Liver (tissue), 9 donors: ENCODE results near the gene COX7C. TPM values are rescaled to one million over a fixed set of nuclear protein-coding genes. Genes with fewer than 3 reads are reported as not detected.

ENCODE experiments used
- DNase-seq: peaks from one replicate; pipeline ENCODE4 v3.0.0-alpha.2; 2017; ENCODE audit warnings: low spot score
- H3K27ac ChIP-seq, 2 donors: one replicate each; pipeline ENCODE4 v1.7.0; 2013; ENCODE audit warnings: inconsistent platforms in 2 of 2, low read length in 2 of 2, control low read depth in 1 of 2, low read depth in 1 of 2, mild to moderate bottlenecking in 1 of 2
- H3K27me3 ChIP-seq, 4 donors: one replicate each; pipeline versions ENCODE4 v1.6.1 to v1.7.0; 2013; ENCODE audit warnings: low read length in 3 of 4, inconsistent platforms in 1 of 4, mild to moderate bottlenecking in 1 of 4, moderate library complexity in 1 of 4; ENCODE audit not compliant: control insufficient read depth in 4 of 4, insufficient read depth in 4 of 4
- H3K36me3 ChIP-seq, 4 donors: one replicate each; pipeline versions ENCODE4 v1.6.1 to v1.7.0; 2013; ENCODE audit warnings: low read length in 3 of 4, mild to moderate bottlenecking in 3 of 4, low read depth in 1 of 4, moderate library complexity in 1 of 4; ENCODE audit not compliant: control insufficient read depth in 4 of 4, insufficient read depth in 3 of 4
- H3K4me1 ChIP-seq, 4 donors: one replicate each; pipeline versions ENCODE4 v1.6.1 to v1.7.0; 2013; ENCODE audit warnings: low read length in 3 of 4, mild to moderate bottlenecking in 3 of 4, moderate library complexity in 1 of 4; ENCODE audit not compliant: control insufficient read depth in 4 of 4, insufficient read depth in 4 of 4
- H3K4me3 ChIP-seq, 3 donors: one replicate each; pipeline versions ENCODE4 v1.6.1 to v1.7.0; 2013; ENCODE audit warnings: low read length in 3 of 3, control low read depth in 1 of 3, low read depth in 1 of 3, mild to moderate bottlenecking in 1 of 3
- H3K9ac ChIP-seq, 2 donors: one replicate each; pipeline ENCODE4 v1.7.0; 2013; ENCODE audit warnings: low read length in 2 of 2, mild to moderate bottlenecking in 2 of 2, moderate library complexity in 2 of 2, control low read depth in 1 of 2, low read depth in 1 of 2
- H3K9me3 ChIP-seq, 4 donors: one replicate each; pipeline versions ENCODE4 v1.6.1 to v1.7.0; 2013; ENCODE audit warnings: low read length in 3 of 4; ENCODE audit not compliant: control insufficient read depth in 4 of 4
- EGR1 ChIP-seq, 2 donors: IDR thresholded peaks; 2 replicates each; pipeline ENCODE4 v1.6.1; 2016 to 2018; ENCODE audit warnings: antibody characterized with exemption in 2 of 2, low read depth in 2 of 2
- FOXA1 ChIP-seq: IDR thresholded peaks from 2 replicates; pipeline ENCODE4 v1.6.1; 2016; ENCODE audit warnings: antibody characterized with exemption
- FOXA2 ChIP-seq: IDR thresholded peaks from 2 replicates; pipeline ENCODE4 v1.6.1; 2016; ENCODE audit warnings: antibody characterized with exemption
- GABPA ChIP-seq, 2 donors: IDR thresholded peaks in 1 of 2; conservative IDR thresholded peaks in 1 of 2; 2 replicates each; pipeline ENCODE4 v1.6.1; 2016; ENCODE audit warnings: antibody characterized with exemption in 2 of 2, mild to moderate bottlenecking in 1 of 2, moderate library complexity in 1 of 2
- HNF4A ChIP-seq, 2 donors: conservative IDR thresholded peaks; 2 replicates each; pipeline ENCODE4 v1.6.1; 2016; ENCODE audit warnings: antibody characterized with exemption in 2 of 2, mild to moderate bottlenecking in 2 of 2
- HNF4G ChIP-seq: IDR thresholded peaks from 2 replicates; pipeline ENCODE4 v1.6.1; 2016; ENCODE audit warnings: antibody characterized with exemption
- JUND ChIP-seq, 2 donors: IDR thresholded peaks; 2 replicates each; pipeline ENCODE4 v1.6.1; 2016; ENCODE audit warnings: antibody characterized with exemption in 2 of 2
- MAX ChIP-seq: IDR thresholded peaks from 2 replicates; pipeline ENCODE4 v1.6.1; 2016; ENCODE audit warnings: antibody characterized with exemption
- NR2F2 ChIP-seq: IDR thresholded peaks from 2 replicates; pipeline ENCODE4 v1.6.1; 2016; ENCODE audit warnings: antibody characterized with exemption
- RAD21 ChIP-seq, 2 donors: IDR thresholded peaks; 2 replicates each; pipeline ENCODE4 v1.6.1; 2016; ENCODE audit warnings: antibody characterized with exemption in 2 of 2, mild to moderate bottlenecking in 2 of 2
- RXRA ChIP-seq, 2 donors: IDR thresholded peaks; 2 replicates each; pipeline ENCODE4 v1.6.1; 2017 to 2018; ENCODE audit warnings: antibody characterized with exemption in 2 of 2, mild to moderate bottlenecking in 1 of 2
- SP1 ChIP-seq: IDR thresholded peaks from 2 replicates; pipeline ENCODE4 v1.6.1; 2018; ENCODE audit warnings: antibody characterized with exemption, mild to moderate bottlenecking
- TAF1 ChIP-seq: conservative IDR thresholded peaks from 2 replicates; pipeline ENCODE4 v1.6.1; 2016; ENCODE audit warnings: antibody characterized with exemption, mild to moderate bottlenecking
- YY1 ChIP-seq: IDR thresholded peaks from 2 replicates; pipeline ENCODE4 v1.6.1; 2016; ENCODE audit warnings: antibody characterized with exemption, mild to moderate bottlenecking
- WGBS: extraction: QIAGEN DNeasy Blood & Tissue Kit; methylation state at CpG from one replicate; pipeline ENCODE4 v1.1.7; 2013; 5-methylcytosine and 5-hydroxymethylcytosine counted together
- polyA plus RNA-seq, 2 donors: library from polyadenylated mRNA; stranded (reverse) in 1 of 2; unstranded in 1 of 2; fragments of 200-250 nt in 1 of 2; fragments of >200 nt in 1 of 2; fragmentation: Nextera tagmentation in 1 of 2; extraction: Ambion mirVana in 1 of 2; gene quantifications; one replicate each; pipeline versions ENCODE4 v1.2.1 to v1.2.3, GENCODE V29; 2013 to 2015
- total RNA-seq, 2 donors: library from RNA; depleted of rRNA; stranded (reverse); fragments of >200 nt; gene quantifications; one replicate each; pipeline ENCODE4 v1.2.3, GENCODE V29; 2014
- TF ChIP-seq, protein P1 (sequence below): IDR thresholded peaks from 2 replicates; pipeline ENCODE4 v1.6.1; 2016; ENCODE audit warnings: antibody characterized with exemption
- TF ChIP-seq, protein P2 (sequence below): fragments of 150-350 bp; IDR thresholded peaks from 2 replicates; pipeline ENCODE4 v1.5.1; 2017; ENCODE audit warnings: improper control_type of control experiment, low read depth, low read length; ENCODE audit not compliant: missing input control
- TF ChIP-seq, protein P3 (sequence below): IDR thresholded peaks from 2 replicates; pipeline ENCODE4 v1.6.1; 2016; ENCODE audit warnings: antibody characterized with exemption, mild to moderate bottlenecking
- TF ChIP-seq, protein P4 (sequence below): IDR thresholded peaks from 2 replicates; pipeline ENCODE4 v1.6.1; 2016; ENCODE audit warnings: antibody characterized with exemption
- donor health status: healthy.
- donor health status: healthy.
- donor health status: healthy.
- donor health status: healthy.
- donor health status: healthy.

COX7C gene
- total and polyA plus RNA-seq, 4 donors = 160 to 1,060 (median 356) TPM

DNA sequence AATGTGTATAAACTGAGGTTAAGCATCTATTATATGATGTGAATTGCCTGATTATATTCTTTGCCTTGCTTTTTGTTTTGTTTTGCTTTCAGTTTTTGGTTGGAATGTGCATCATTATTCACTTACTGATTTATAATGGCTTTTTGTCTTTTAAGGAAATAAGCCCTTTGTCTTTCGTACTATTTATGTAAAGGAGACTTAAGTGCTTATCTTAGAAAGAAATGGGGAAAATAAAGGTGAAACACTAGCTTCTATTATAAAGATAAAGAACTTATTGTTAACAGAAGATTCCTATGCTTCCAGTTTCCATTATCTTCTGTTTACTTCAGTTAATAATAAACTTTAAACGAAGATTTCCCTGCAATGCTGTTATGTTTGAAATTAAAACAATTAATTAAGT is 23.3 kb downstream of the COX7C start (continued):
- TF ChIP-seq HNF4G = no peak
- TF ChIP-seq, protein P1, sequence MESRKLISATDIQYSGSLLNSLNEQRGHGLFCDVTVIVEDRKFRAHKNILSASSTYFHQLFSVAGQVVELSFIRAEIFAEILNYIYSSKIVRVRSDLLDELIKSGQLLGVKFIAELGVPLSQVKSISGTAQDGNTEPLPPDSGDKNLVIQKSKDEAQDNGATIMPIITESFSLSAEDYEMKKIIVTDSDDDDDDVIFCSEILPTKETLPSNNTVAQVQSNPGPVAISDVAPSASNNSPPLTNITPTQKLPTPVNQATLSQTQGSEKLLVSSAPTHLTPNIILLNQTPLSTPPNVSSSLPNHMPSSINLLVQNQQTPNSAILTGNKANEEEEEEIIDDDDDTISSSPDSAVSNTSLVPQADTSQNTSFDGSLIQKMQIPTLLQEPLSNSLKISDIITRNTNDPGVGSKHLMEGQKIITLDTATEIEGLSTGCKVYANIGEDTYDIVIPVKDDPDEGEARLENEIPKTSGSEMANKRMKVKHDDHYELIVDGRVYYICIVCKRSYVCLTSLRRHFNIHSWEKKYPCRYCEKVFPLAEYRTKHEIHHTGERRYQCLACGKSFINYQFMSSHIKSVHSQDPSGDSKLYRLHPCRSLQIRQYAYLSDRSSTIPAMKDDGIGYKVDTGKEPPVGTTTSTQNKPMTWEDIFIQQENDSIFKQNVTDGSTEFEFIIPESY = no peak

DNA sequence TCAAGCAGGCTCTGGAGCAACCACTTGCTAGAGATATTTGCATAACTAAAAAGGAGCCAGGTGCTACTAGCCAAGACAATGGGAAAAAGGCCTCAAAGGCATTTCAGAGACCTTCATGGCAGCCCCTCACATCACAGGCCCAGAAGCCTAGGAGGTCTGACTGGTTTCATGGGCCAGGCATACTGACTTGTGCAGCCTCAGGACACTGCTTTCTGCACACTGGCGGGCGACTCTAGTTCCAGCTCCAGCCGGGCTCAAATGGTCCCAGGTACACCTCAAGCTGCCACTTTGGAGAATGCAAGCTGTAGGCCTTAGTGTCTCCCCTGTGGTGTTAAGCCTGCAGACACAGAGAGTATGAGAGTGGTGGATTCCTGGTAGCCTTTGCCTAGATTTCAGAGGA is 27.1 kb downstream of the COX7C start:
- 92% methylated on average over 3 of the region's 3 CpGs for WGBS
- Histone ChIP-seq H3K27me3 (no peaks in the 10 kb centered on the region), H3K27ac (no peak overlapping the region), H3K9me3 (no peaks in the 10 kb centered on the region), H3K9ac (no peak overlapping the region), H3K4me3 (no peak overlapping the region), H3K4me1 (no peaks in the 10 kb centered on the region), H3K36me3 (no peaks in the 10 kb centered on the region)
- TF ChIP-seq GABPA (IDR thresholded peaks at IDR 0.05 in 1 of 2, conservative IDR thresholded peaks at IDR 0.05 in 1 of 2) (no peak), HNF4A (conservative IDR thresholded peaks at IDR 0.05) (no peak), EGR1 (IDR thresholded peaks at IDR 0.05; ENCODE audit: low read depth in 2 of 2) (no peak), SP1 (no peak), RXRA (IDR thresholded peaks at IDR 0.05) (no peak), NR2F2 (no peak)
- TF ChIP-seq, protein P1 = no peak
- no peak for DNase-seq

- H3K9ac ChIP-seq = no peak overlapping the region
- H3K4me1 ChIP-seq = no peaks in the 10 kb centered on the region
- H3K4me3 ChIP-seq = no peak overlapping the region
- no peaks in the 10 kb centered on the region for H3K9me3 ChIP-seq
- H3K27me3 ChIP-seq = no peaks in the 10 kb centered on the region
- TF ChIP-seq RXRA (IDR thresholded peaks at IDR 0.05) (no peak), YY1 (no peak), JUND (IDR thresholded peaks at IDR 0.05) (no peak), GABPA (IDR thresholded peaks at IDR 0.05 in 1 of 2, conservative IDR thresholded peaks at IDR 0.05 in 1 of 2) (no peak), HNF4G (no peak), EGR1 (IDR thresholded peaks at IDR 0.05; ENCODE audit: low read depth in 2 of 2) (no peak), NR2F2 (no peak), RAD21 (IDR thresholded peaks at IDR 0.05) (no peak), SP1 (no peak), MAX (no peak), FOXA1 (no peak), TAF1 (no peak), FOXA2 (no peak), HNF4A (conservative IDR thresholded peaks at IDR 0.05) (no peak)
- TF ChIP-seq, protein P2, sequence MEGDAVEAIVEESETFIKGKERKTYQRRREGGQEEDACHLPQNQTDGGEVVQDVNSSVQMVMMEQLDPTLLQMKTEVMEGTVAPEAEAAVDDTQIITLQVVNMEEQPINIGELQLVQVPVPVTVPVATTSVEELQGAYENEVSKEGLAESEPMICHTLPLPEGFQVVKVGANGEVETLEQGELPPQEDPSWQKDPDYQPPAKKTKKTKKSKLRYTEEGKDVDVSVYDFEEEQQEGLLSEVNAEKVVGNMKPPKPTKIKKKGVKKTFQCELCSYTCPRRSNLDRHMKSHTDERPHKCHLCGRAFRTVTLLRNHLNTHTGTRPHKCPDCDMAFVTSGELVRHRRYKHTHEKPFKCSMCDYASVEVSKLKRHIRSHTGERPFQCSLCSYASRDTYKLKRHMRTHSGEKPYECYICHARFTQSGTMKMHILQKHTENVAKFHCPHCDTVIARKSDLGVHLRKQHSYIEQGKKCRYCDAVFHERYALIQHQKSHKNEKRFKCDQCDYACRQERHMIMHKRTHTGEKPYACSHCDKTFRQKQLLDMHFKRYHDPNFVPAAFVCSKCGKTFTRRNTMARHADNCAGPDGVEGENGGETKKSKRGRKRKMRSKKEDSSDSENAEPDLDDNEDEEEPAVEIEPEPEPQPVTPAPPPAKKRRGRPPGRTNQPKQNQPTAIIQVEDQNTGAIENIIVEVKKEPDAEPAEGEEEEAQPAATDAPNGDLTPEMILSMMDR = no peak
- TF ChIP-seq, protein P1 = no peak
- TF ChIP-seq, protein P3, sequence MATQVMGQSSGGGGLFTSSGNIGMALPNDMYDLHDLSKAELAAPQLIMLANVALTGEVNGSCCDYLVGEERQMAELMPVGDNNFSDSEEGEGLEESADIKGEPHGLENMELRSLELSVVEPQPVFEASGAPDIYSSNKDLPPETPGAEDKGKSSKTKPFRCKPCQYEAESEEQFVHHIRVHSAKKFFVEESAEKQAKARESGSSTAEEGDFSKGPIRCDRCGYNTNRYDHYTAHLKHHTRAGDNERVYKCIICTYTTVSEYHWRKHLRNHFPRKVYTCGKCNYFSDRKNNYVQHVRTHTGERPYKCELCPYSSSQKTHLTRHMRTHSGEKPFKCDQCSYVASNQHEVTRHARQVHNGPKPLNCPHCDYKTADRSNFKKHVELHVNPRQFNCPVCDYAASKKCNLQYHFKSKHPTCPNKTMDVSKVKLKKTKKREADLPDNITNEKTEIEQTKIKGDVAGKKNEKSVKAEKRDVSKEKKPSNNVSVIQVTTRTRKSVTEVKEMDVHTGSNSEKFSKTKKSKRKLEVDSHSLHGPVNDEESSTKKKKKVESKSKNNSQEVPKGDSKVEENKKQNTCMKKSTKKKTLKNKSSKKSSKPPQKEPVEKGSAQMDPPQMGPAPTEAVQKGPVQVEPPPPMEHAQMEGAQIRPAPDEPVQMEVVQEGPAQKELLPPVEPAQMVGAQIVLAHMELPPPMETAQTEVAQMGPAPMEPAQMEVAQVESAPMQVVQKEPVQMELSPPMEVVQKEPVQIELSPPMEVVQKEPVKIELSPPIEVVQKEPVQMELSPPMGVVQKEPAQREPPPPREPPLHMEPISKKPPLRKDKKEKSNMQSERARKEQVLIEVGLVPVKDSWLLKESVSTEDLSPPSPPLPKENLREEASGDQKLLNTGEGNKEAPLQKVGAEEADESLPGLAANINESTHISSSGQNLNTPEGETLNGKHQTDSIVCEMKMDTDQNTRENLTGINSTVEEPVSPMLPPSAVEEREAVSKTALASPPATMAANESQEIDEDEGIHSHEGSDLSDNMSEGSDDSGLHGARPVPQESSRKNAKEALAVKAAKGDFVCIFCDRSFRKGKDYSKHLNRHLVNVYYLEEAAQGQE = no peak
- TF ChIP-seq, protein P4, sequence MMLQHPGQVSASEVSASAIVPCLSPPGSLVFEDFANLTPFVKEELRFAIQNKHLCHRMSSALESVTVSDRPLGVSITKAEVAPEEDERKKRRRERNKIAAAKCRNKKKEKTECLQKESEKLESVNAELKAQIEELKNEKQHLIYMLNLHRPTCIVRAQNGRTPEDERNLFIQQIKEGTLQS = no peak
- H3K36me3 ChIP-seq = no peaks in the 10 kb centered on the region
- no peak for DNase-seq
- no peak overlapping the region for H3K27ac ChIP-seq
Observed at GRCh38 chr5:86645885-86646284, 28.1 kb downstream of the COX7C start.
